Measurements from ENCODE around the gene NXN.
"Not testable (repeated sequence)": the region's sequence is repeated elsewhere in the genome, so short reads cannot be mapped to it uniquely, and the experiment has no call there.

- not testable (repeated sequence) for TF ChIP-seq CTCF (IDR thresholded peaks at IDR 0.05; ENCODE audit: insufficient read depth, low read length); POLR2AphosphoS5 (IDR thresholded peaks at IDR 0.05; ENCODE audit: low read depth); REST (IDR thresholded peaks at IDR 0.05; ENCODE audit: insufficient replicate concordance, low read depth); GABPA (IDR thresholded peaks at IDR 0.05; ENCODE audit: low read depth)
These were observed 173.7 kb downstream of the NXN start for GRCh38 chr17:805886-806285.

All from HL-60 (cell line).